NCI-H1417 treated with DMSO at 0.1 percent for 48 hours (cell line): ENCODE data around the gene TNS1.

Source experiments
- DNase-seq: peaks from one replicate; lab custom pipeline; 2025; lab: John Stamatoyannopoulos, UW

TNS1 gene

GRCh38 chr2:218015586-218016521 is 13.1 kb upstream of the TNS1 start:
- no peak for DNase-seq

GRCh38 chr2:218014706-218015585 is 12.2 kb upstream of the TNS1 start:
- DNase-seq, result no peak

GRCh38 chr2:218013289-218013688 is 10.5 kb upstream of the TNS1 start:
- DNase-seq, result no peak

- DNase-seq, result no peak
These were observed 9.5 kb upstream of the TNS1 start for GRCh38 chr2:218012284-218012683.

- no peak for DNase-seq
These were observed 8.9 kb upstream of the TNS1 start for GRCh38 chr2:218011653-218012040.

- no peak for DNase-seq
These were observed 8.3 kb upstream of the TNS1 start for GRCh38 chr2:218010984-218011652.

- DNase-seq, result no peak
These were observed 7.6 kb upstream of the TNS1 start for GRCh38 chr2:218010140-218010983.

GRCh38 chr2:218009765-218010139 is 7.0 kb upstream of the TNS1 start:
- DNase-seq, result no peak

GRCh38 chr2:218009231-218009630 is 6.4 kb upstream of the TNS1 start:
- DNase-seq, result no peak

GRCh38 chr2:218008060-218009040 is 5.6 kb upstream of the TNS1 start:
- no peak for DNase-seq

- no peak for DNase-seq
These were observed 3.9 kb upstream of the TNS1 start for GRCh38 chr2:218006741-218007140.

- no peak for DNase-seq
These were observed 2.7 kb upstream of the TNS1 start for GRCh38 chr2:218005486-218005885.

- DNase-seq, result no peak
These were observed 2.2 kb upstream of the TNS1 start for GRCh38 chr2:218005028-218005427.

- DNase-seq, result no peak
These were observed 1.2 kb upstream of the TNS1 start for GRCh38 chr2:218003981-218004419.

GRCh38 chr2:218003281-218003944 is 618 bp upstream of the TNS1 start:
- no peak for DNase-seq

GRCh38 chr2:218002143-218002844 is 501 bp downstream of the TNS1 start:
- DNase-seq, result no peak

GRCh38 chr2:218001629-218002028 is 1.2 kb downstream of the TNS1 start:
- DNase-seq, result no peak

- DNase-seq, result no peak
These were observed 2.7 kb downstream of the TNS1 start for GRCh38 chr2:218000136-218000535.

GRCh38 chr2:217999595-217999959 is 3.2 kb downstream of the TNS1 start:
- DNase-seq, result no peak
